Heart left ventricle (tissue), 16 donors: Measurements from ENCODE around the gene GCC1. TPM values are rescaled to one million over a fixed set of nuclear protein-coding genes. Genes with fewer than 3 reads are reported as not detected.

Experiments used
- ATAC-seq, 4 donors: fragments of 200-7000 bp; cut with Tn5 transposase; one replicate each; pipeline ENCODE4 v1.9.1; 2020 to 2022; ENCODE audit warnings: moderate library complexity in 4 of 4, mild to moderate bottlenecking in 3 of 4, moderate number of reproducible peaks in 1 of 4
- DNase-seq, 5 donors: peaks; one replicate each; pipeline ENCODE4 v3.0.0-alpha.2; 2020
- H3K27ac ChIP-seq, 12 donors: fragments of 200-600 bp; sonication (generic) in 4 of 12; one replicate each; pipeline versions ENCODE4 v1.5.0 to v1.8.0; 2016 to 2022; ENCODE audit warnings: mild to moderate bottlenecking in 2 of 12
- H3K27me3 ChIP-seq, 9 donors: fragments of 200-600 bp; sonication (generic) in 2 of 9; one replicate each; pipeline versions ENCODE4 v1.5.1 to v1.8.0; 2016 to 2022; ENCODE audit warnings: mild to moderate bottlenecking in 3 of 9
- H3K36me3 ChIP-seq, 9 donors: fragments of 200-600 bp; sonication (generic) in 2 of 9; one replicate each; pipeline versions ENCODE4 v1.5.0 to v1.8.0; 2018 to 2022; ENCODE audit warnings: mild to moderate bottlenecking in 2 of 9
- H3K4me1 ChIP-seq, 12 donors: fragments of 200-600 bp; sonication (generic) in 4 of 12; one replicate each; pipeline versions ENCODE4 v1.5.0 to v1.8.0; 2016 to 2022; ENCODE audit warnings: mild to moderate bottlenecking in 3 of 12
- H3K4me3 ChIP-seq, 12 donors: fragments of 200-600 bp; sonication (generic) in 4 of 12; one replicate each; pipeline versions ENCODE4 v1.5.0 to v1.8.0; 2017 to 2022; ENCODE audit warnings: mild to moderate bottlenecking in 9 of 12, moderate library complexity in 4 of 12
- H3K9me3 ChIP-seq, 12 donors: fragments of 200-600 bp; sonication (generic) in 4 of 12; one replicate each; pipeline versions ENCODE4 v1.5.0 to v1.8.0; 2016 to 2022; ENCODE audit warnings: mild to moderate bottlenecking in 1 of 12
- CTCF ChIP-seq, 12 donors: fragments of 200-600 bp; sonication (generic) in 4 of 12; IDR thresholded peaks; one replicate each; pipeline versions ENCODE4 v1.5.0 to v1.8.0; 2018 to 2022; ENCODE audit warnings: antibody characterized with exemption in 12 of 12, mild to moderate bottlenecking in 5 of 12
- POLR2A ChIP-seq, 2 donors: fragments of 450-650 bp; IDR thresholded peaks; one replicate each; pipeline ENCODE4 v1.6.1; 2017; ENCODE audit warnings: antibody characterized with exemption in 2 of 2, mild to moderate bottlenecking in 2 of 2, moderate library complexity in 2 of 2
- WGBS, 4 donors: extraction: QIAGEN DNeasy Blood & Tissue Kit in 2 of 4; methylation state at CpG; one replicate each; pipeline versions ENCODE4 v1.1.5 to v1.1.7; 2013 to 2018; 5-methylcytosine and 5-hydroxymethylcytosine counted together
- intact Hi-C, 10 donors: fragments of 100-400 bp; cut with DNase I; formaldehyde crosslinking; loops; one replicate each; pipeline versions ENCODE4 v1.11.1 to v1.14.2; 2022
- polyA plus RNA-seq, 2 donors: library from polyadenylated mRNA; stranded (reverse); fragments of 200-250 nt; gene quantifications; one replicate each; pipeline ENCODE4 v1.2.3, GENCODE V29; 2013
- total RNA-seq, 9 donors: library from RNA; depleted of rRNA in 2 of 9; stranded (reverse); fragments of >200 nt in 2 of 9; fragmentation: NEBNext Ultra II Directional in 3 of 9; extraction: Animal tissue kit (Norgen Biotek cat#: 25700) in 3 of 9; gene quantifications; one replicate each; pipeline versions ENCODE4 v1.1.0 to v1.2.4, GENCODE V29; 2016 to 2023
- donor health status: ischemic (EF 13 %, LVEDD 7.1; RV severe dilation, severe dysfunction).
- donor health status: healthy with polysubstance abuse.
- donor health status: DM: no; HTN: yes; CAD: no.
- donor health status: DM: no; HTN: no; CAD: no.
- donor health status: ischemic (EF 25% LVEDD 6.9; RV normal size, moderate dysfunction).
- donor health status: ischemic (EF 25% LVEDD 5.7; RV mildly dilated, moderate dysfunction).
- donor health status: healthy.
- donor health status: DM: yes; HTN: yes; CAD: no.
- donor health status: ischemic (EF 35%, LVEDD 5.7; RV mildly dilated, moderate dysfunction).
- donor health status: nonischemic (EF 11% LVEDD 7.7; RV severe dilation, severe dysfunction).
- donor health status: DM: yes; HTN: yes; CAD: no.
- donor health status: PGD.
- donor health status: ischemic (EF 29% LVEDD 5.4; RV normal size, mild dysfunction).
- donor health status: nonischemic (EF 23%, LVEDD 6.1; RV moderate dilation, normal function).

The GCC1 gene
- total and polyA plus RNA-seq, 11 donors, result 2.2 to 12.8 (median 8.0) TPM

- H3K27ac ChIP-seq, result no peak overlapping the region
- TF ChIP-seq POLR2A (IDR thresholded peaks at IDR 0.05) (no peak), CTCF (IDR thresholded peaks at IDR 0.05) (peak in 5 of 12 donors; percentile 5 to 27 (median 17))
- ATAC-seq, result no peak
- intact Hi-C loops, result loop anchor here in 3 of 10 donors (5.0 to 10.0 kb wide), 3 partner anchors 116 to 657 kb away; no protein-coding TSS in a partner anchor
- H3K27me3 ChIP-seq, result no peaks in the 10 kb centered on the region
- H3K4me1 ChIP-seq, result no peaks in the 10 kb centered on the region
- peaks cover 0 to 2% (median 0%) of the 10 kb centered on the region in 12 donors for H3K9me3 ChIP-seq
- H3K4me3 ChIP-seq, result no peak overlapping the region
- H3K36me3 ChIP-seq, result no peaks in the 10 kb centered on the region
- DNase-seq, result no peak
- WGBS, 4 donors, result 61 to 81% (median 67%) methylated on average over 2 of the region's 2 CpGs
Observed at GRCh38 chr7:127557803-127558202, 27.6 kb downstream of the GCC1 start.

- Histone ChIP-seq H3K4me3 (no peak overlapping the region), H3K9me3 (no peaks in the 10 kb centered on the region), H3K4me1 (no peaks in the 10 kb centered on the region), H3K27ac (no peak overlapping the region), H3K36me3 (no peaks in the 10 kb centered on the region), H3K27me3 (no peaks in the 10 kb centered on the region)
- TF ChIP-seq CTCF (IDR thresholded peaks at IDR 0.05) (no peak), POLR2A (IDR thresholded peaks at IDR 0.05) (no peak)
- ATAC-seq (no peak), DNase-seq (no peak)
- WGBS, 4 donors, result 76 to 83% (median 78%) methylated on average over 2 of the region's 2 CpGs
- intact Hi-C loops, result loop anchor here in 3 of 10 donors (5.0 to 10.0 kb wide), 3 partner anchors 114 to 658 kb away; no protein-coding TSS in a partner anchor
Observed at GRCh38 chr7:127556404-127556803, 29.0 kb downstream of the GCC1 start.

GRCh38 chr7:127551941-127552340 lies 33.5 kb downstream of the GCC1 start:
- H3K4me3 ChIP-seq, result no peak overlapping the region
- DNase-seq (no peak), ATAC-seq (no peak)
- H3K27ac ChIP-seq, result no peak overlapping the region
- no peaks in the 10 kb centered on the region for H3K9me3 ChIP-seq
- intact Hi-C loops, result loop anchor here in 2 of 10 donors (10.0 kb wide), 2 partner anchors 653 to 663 kb away; no protein-coding TSS in a partner anchor
- TF ChIP-seq CTCF (IDR thresholded peaks at IDR 0.05) (no peak), POLR2A (IDR thresholded peaks at IDR 0.05) (no peak)
- H3K27me3 ChIP-seq, result no peaks in the 10 kb centered on the region
- 73 to 82% (median 77%) methylated on average over 4 of the region's 4 CpGs for WGBS, 4 donors
- H3K4me1 ChIP-seq, result no peaks in the 10 kb centered on the region
- no peaks in the 10 kb centered on the region for H3K36me3 ChIP-seq

GRCh38 chr7:127550247-127550646 lies 35.1 kb downstream of the GCC1 start:
- intact Hi-C loops, result loop anchor here in 2 of 10 donors (10.0 kb wide), 2 partner anchors 655 to 665 kb away; no protein-coding TSS in a partner anchor
- no peaks in the 10 kb centered on the region for H3K4me1 ChIP-seq

More at GRCh38 chr7:127550247-127550646, 35.1 kb downstream of the GCC1 start:
- TF ChIP-seq CTCF (IDR thresholded peaks at IDR 0.05), result no peak
- TF ChIP-seq POLR2A (IDR thresholded peaks at IDR 0.05), result no peak
- Histone ChIP-seq H3K36me3 (no peaks in the 10 kb centered on the region), H3K9me3 (peaks cover 0 to 6% (median 0%) of the 10 kb centered on the region in 12 donors), H3K4me3 (no peak overlapping the region), H3K27me3 (no peaks in the 10 kb centered on the region), H3K27ac (no peak overlapping the region)
- DNase-seq, result no peak
- WGBS, 4 donors, result 41 to 59% (median 50%) methylated on average over 1 of the region's 1 CpG
- no peak for ATAC-seq
